HG02938 (cell line): ENCODE data around the gene SPATA12.

ENCODE experiments used
- ATAC-seq: cut with Tn5 transposase; IDR thresholded peaks from one replicate; pipeline ENCODE4 v1.9.1; 2021; ENCODE audit warnings: mild to moderate bottlenecking, moderate library complexity; ENCODE audit not compliant: unreplicated experiment

The SPATA12 gene

GRCh38 chr3:57060089-57060821 lies at the start of gene SPATA12:
Gene SPATA12 (plus strand): TSS chr3:57060664. CDS start chr3:57073695, 13,031 bp downstream.
- ATAC-seq = no peak

GRCh38 chr3:57011022-57011421 lies 49.4 kb upstream of the SPATA12 start:
- no peak for ATAC-seq

- no peak for ATAC-seq
Measured at GRCh38 chr3:57012847-57013246, 47.6 kb upstream of the SPATA12 start.

- ATAC-seq = no peak
Measured at GRCh38 chr3:57015350-57015729, 45.1 kb upstream of the SPATA12 start.

- ATAC-seq = no peak
Measured at GRCh38 chr3:57015912-57016311, 44.6 kb upstream of the SPATA12 start.

- ATAC-seq = no peak
Measured at GRCh38 chr3:57017459-57017845, 43.0 kb upstream of the SPATA12 start.

GRCh38 chr3:57018246-57018645 lies 42.2 kb upstream of the SPATA12 start:
- no peak for ATAC-seq

- no peak for ATAC-seq
Measured at GRCh38 chr3:57019057-57019456, 41.4 kb upstream of the SPATA12 start.

- ATAC-seq = no peak
Measured at GRCh38 chr3:57025237-57025636, 35.2 kb upstream of the SPATA12 start.

- no peak for ATAC-seq
Measured at GRCh38 chr3:57026944-57027343, 33.5 kb upstream of the SPATA12 start.

GRCh38 chr3:57029383-57029782 lies 31.1 kb upstream of the SPATA12 start:
- no peak for ATAC-seq

GRCh38 chr3:57029924-57030323 lies 30.5 kb upstream of the SPATA12 start:
- no peak for ATAC-seq

- no peak for ATAC-seq
Measured at GRCh38 chr3:57030721-57031120, 29.7 kb upstream of the SPATA12 start.

GRCh38 chr3:57031631-57032541 lies 28.6 kb upstream of the SPATA12 start:
- ATAC-seq = no peak

- no peak for ATAC-seq
Measured at GRCh38 chr3:57036952-57037351, 23.5 kb upstream of the SPATA12 start.

GRCh38 chr3:57038466-57039164 lies 21.8 kb upstream of the SPATA12 start:
- ATAC-seq = no peak

- no peak for ATAC-seq
Measured at GRCh38 chr3:57041674-57042073, 18.8 kb upstream of the SPATA12 start.

GRCh38 chr3:57043518-57043917 lies 16.9 kb upstream of the SPATA12 start:
- ATAC-seq = no peak

- no peak for ATAC-seq
Measured at GRCh38 chr3:57046101-57046765, 14.2 kb upstream of the SPATA12 start.

- no peak for ATAC-seq
Measured at GRCh38 chr3:57048052-57048671, 12.3 kb upstream of the SPATA12 start.
